H1 (cell line): Measurements from ENCODE around the gene TMPRSS3. TPM values are rescaled to one million over a fixed set of nuclear protein-coding genes. Genes with fewer than 3 reads are reported as not detected.

Experiments
- CTCF ChIA-PET: fragments of 300-600 bp; sonication (Branson Sonifier 250); formaldehyde crosslinking; loops from one replicate; lab custom pipeline; 2021; ENCODE audit not compliant: partially characterized antibody; lab: Charles Lee
- POLR2A ChIA-PET: fragments of 300-600 bp; sonication (Branson Sonifier 250); formaldehyde crosslinking; loops from one replicate; lab custom pipeline; 2021; ENCODE audit warnings: inconsistent platforms; ENCODE audit not compliant: partially characterized antibody; lab: Charles Lee
- DNase-seq, 2 experiments: peaks; one replicate each; pipeline versions ENCODE4 v3.0.0 to v3.0.0-alpha.2; 2010 to 2022; ENCODE audit warnings: low spot score in 2 of 2, low read depth in 1 of 2, mixed read lengths in 1 of 2
- FAIRE-seq: peaks from 2 replicates; lab custom pipeline; 2011; peaks lifted over from hg19 to GRCh38; lab: Jason Lieb, UNC
- H2AFZ ChIP-seq: 2 replicates; pipeline ENCODE4 v1.8.1; 2012; ENCODE audit warnings: low read length, inconsistent platforms
- H2AK5ac ChIP-seq: 2 replicates; pipeline ENCODE4 v1.6.1; 2013; ENCODE audit warnings: low read depth, low read length
- H2BK120ac ChIP-seq: replicated peaks from 2 replicates; pipeline ENCODE3; 2013; ENCODE audit warnings: low read depth, low read length, inconsistent platforms
- H2BK12ac ChIP-seq: 2 replicates; pipeline ENCODE4 v1.6.1; 2013; ENCODE audit warnings: low read depth, low read length
- H2BK15ac ChIP-seq: 2 replicates; pipeline ENCODE4 v1.6.1; 2013; ENCODE audit warnings: low read length
- H2BK20ac ChIP-seq: 2 replicates; pipeline ENCODE4 v1.6.1; 2013; ENCODE audit warnings: low read length
- H2BK5ac ChIP-seq: 2 replicates; pipeline ENCODE4 v1.6.1; 2013; ENCODE audit warnings: low read depth, low read length
- H3K14ac ChIP-seq: 2 replicates; pipeline ENCODE4 v1.6.1; 2013; ENCODE audit warnings: inconsistent platforms; ENCODE audit not compliant: insufficient read length
- H3K18ac ChIP-seq: 2 replicates; pipeline ENCODE4 v1.6.1; 2013; ENCODE audit warnings: low read length; ENCODE audit errors: extremely low read depth
- H3K23ac ChIP-seq: 2 replicates; pipeline ENCODE4 v1.6.1; 2013; ENCODE audit warnings: inconsistent platforms; ENCODE audit not compliant: insufficient read length
- H3K23me2 ChIP-seq: 2 replicates; pipeline ENCODE4 v1.6.1; 2013; ENCODE audit warnings: low read depth, low read length
- H3K27ac ChIP-seq: 2 replicates; pipeline ENCODE4 v1.6.1; 2011; ENCODE audit warnings: low read depth, low read length, inconsistent platforms
- H3K27me3 ChIP-seq, 4 experiments: replicated peaks in 1 of 4; 1 replicate in 1 of 4; 2 replicates in 3 of 4; pipeline versions ENCODE4 v1.6.1 to v1.8.1; 2011 to 2013; ENCODE audit warnings: low read length in 3 of 4, mild to moderate bottlenecking in 3 of 4, inconsistent platforms in 2 of 4, mixed read lengths in 2 of 4, moderate library complexity in 1 of 4; ENCODE audit not compliant: control insufficient read depth in 3 of 4, insufficient read depth in 3 of 4; ENCODE audit errors: extremely low read depth in 1 of 4
- H3K36me3 ChIP-seq, 4 experiments: 2 replicates each; pipeline versions ENCODE4 v1.6.1 to v1.8.1; 2011 to 2013; ENCODE audit warnings: mild to moderate bottlenecking in 4 of 4, low read length in 3 of 4, moderate library complexity in 2 of 4, control low read depth in 1 of 4, inconsistent platforms in 1 of 4; ENCODE audit not compliant: insufficient read depth in 4 of 4, control insufficient read depth in 2 of 4
- H3K4ac ChIP-seq: replicated peaks from 2 replicates; pipeline ENCODE3; 2013; ENCODE audit warnings: low read length, low read depth, mixed read lengths, inconsistent platforms; ENCODE audit not compliant: insufficient read length
- H3K4me1 ChIP-seq, 4 experiments: replicated peaks in 1 of 4; 1 replicate in 1 of 4; 2 replicates in 3 of 4; pipeline versions ENCODE4 v1.6.1 to v1.8.1; 2011 to 2013; ENCODE audit warnings: low read length in 3 of 4, inconsistent platforms in 2 of 4, mixed read lengths in 1 of 4; ENCODE audit not compliant: insufficient read depth in 4 of 4, control insufficient read depth in 3 of 4
- H3K4me2 ChIP-seq, 2 experiments: 2 replicates each; pipeline versions ENCODE4 v1.6.1 to v1.8.1; 2011 to 2013; ENCODE audit warnings: low read depth in 2 of 2, low read length in 2 of 2, control low read depth in 1 of 2, inconsistent platforms in 1 of 2, mild to moderate bottlenecking in 1 of 2; ENCODE audit not compliant: insufficient read depth in 1 of 2
- H3K4me3 ChIP-seq, 4 experiments: fragments of 200-600, 300-600 bp in 1 of 4; sonication (generic), shearing (Covaris generic), sonication (Bioruptor Twin) in 1 of 4; 2 replicates each; pipeline versions ENCODE4 v1.5.1 to v1.8.1; 2011 to 2016; ENCODE audit warnings: low read length in 4 of 4, low read depth in 3 of 4, control low read depth in 2 of 4, inconsistent platforms in 2 of 4, mild to moderate bottlenecking in 2 of 4, mixed read lengths in 1 of 4, moderate library complexity in 1 of 4; ENCODE audit not compliant: insufficient read depth in 2 of 4; ENCODE audit errors: extremely low read depth in 1 of 4
- H3K56ac ChIP-seq: replicated peaks from 2 replicates; pipeline ENCODE3; 2013; ENCODE audit warnings: low read depth, mild to moderate bottlenecking, mixed read lengths, low read length, inconsistent platforms; ENCODE audit not compliant: insufficient read length
- H3K79me1 ChIP-seq: 2 replicates; pipeline ENCODE4 v1.6.1; 2013; ENCODE audit warnings: low read depth, low read length, control low read depth
- H3K79me2 ChIP-seq, 2 experiments: 2 replicates each; pipeline versions ENCODE4 v1.6.1 to v1.8.1; 2012 to 2013; ENCODE audit warnings: low read length in 2 of 2, mild to moderate bottlenecking in 2 of 2, inconsistent platforms in 1 of 2; ENCODE audit not compliant: insufficient read depth in 2 of 2, control insufficient read depth in 1 of 2
- H3K9ac ChIP-seq, 4 experiments: replicated peaks in 1 of 4; 1 replicate in 1 of 4; 2 replicates in 3 of 4; pipeline versions ENCODE4 v1.6.1 to v1.8.1; 2011 to 2013; ENCODE audit warnings: low read depth in 3 of 4, low read length in 3 of 4, control low read depth in 2 of 4, mild to moderate bottlenecking in 2 of 4, moderate library complexity in 2 of 4, inconsistent platforms in 1 of 4; ENCODE audit errors: extremely low read depth in 1 of 4
- H3K9me3 ChIP-seq, 2 experiments: 2 replicates each; pipeline versions ENCODE4 v1.6.1 to v1.8.1; 2012 to 2013; ENCODE audit warnings: mild to moderate bottlenecking in 2 of 2, moderate library complexity in 2 of 2, control low read depth in 1 of 2, inconsistent platforms in 1 of 2, low read depth in 1 of 2, low read length in 1 of 2, mixed read lengths in 1 of 2; ENCODE audit not compliant: insufficient read depth in 2 of 2
- H4K20me1 ChIP-seq, 2 experiments: replicated peaks in 1 of 2; 2 replicates each; pipeline versions ENCODE3 to v1.8.1; 2011 to 2013; ENCODE audit warnings: inconsistent platforms in 2 of 2, low read length in 2 of 2, mild to moderate bottlenecking in 1 of 2; ENCODE audit not compliant: insufficient read depth in 2 of 2, control insufficient read depth in 1 of 2
- H4K5ac ChIP-seq: 2 replicates; pipeline ENCODE4 v1.6.1; 2013; ENCODE audit warnings: low read length, low read depth, mixed read lengths, inconsistent platforms; ENCODE audit not compliant: insufficient read length
- H4K8ac ChIP-seq: 2 replicates; pipeline ENCODE4 v1.8.0; 2013; ENCODE audit warnings: mild to moderate bottlenecking, moderate library complexity, low read length, inconsistent platforms; ENCODE audit not compliant: insufficient read depth; ENCODE audit errors: extremely low read depth
- H4K91ac ChIP-seq: replicated peaks from 2 replicates; pipeline ENCODE3; 2013; ENCODE audit warnings: low read length, mixed read lengths, inconsistent platforms; ENCODE audit not compliant: insufficient read length
- CBX5 ChIP-seq: fragments of 300-800, 300-1000 bp; sonication (generic); IDR thresholded peaks from 2 replicates; pipeline ENCODE4 v1.7.1; 2016; ENCODE audit warnings: antibody characterized with exemption, low read length, low read depth
- CREB1 ChIP-seq: IDR thresholded peaks from 2 replicates; pipeline ENCODE4 v1.6.1; 2012; ENCODE audit warnings: inconsistent platforms
- CTBP2 ChIP-seq: IDR thresholded peaks from 2 replicates; pipeline ENCODE4 v1.7.0; 2011; ENCODE audit warnings: borderline replicate concordance, mild to moderate bottlenecking, moderate library complexity, mixed read lengths, low read length; ENCODE audit not compliant: insufficient read depth, insufficient read length
- JUN ChIP-seq: IDR thresholded peaks from 2 replicates; pipeline ENCODE4 v1.6.1; 2011; ENCODE audit warnings: low read depth, mild to moderate bottlenecking, improper control_type of control experiment, low read length
- KDM1A ChIP-seq: fragments of 200-600, 300-600 bp; sonication (generic); IDR thresholded peaks from 2 replicates; pipeline ENCODE4 v1.7.1; 2016; ENCODE audit warnings: mild to moderate bottlenecking, low read length, borderline replicate concordance
- KDM5A ChIP-seq: fragments of 200-600 bp; IDR thresholded peaks from 2 replicates; pipeline ENCODE4 v1.7.1; 2012; ENCODE audit warnings: mild to moderate bottlenecking, low read length, inconsistent platforms, mixed read lengths
- RNF2 ChIP-seq: fragments of 200-900, 300-1000 bp; sonication (generic); IDR thresholded peaks from 2 replicates; pipeline ENCODE4 v1.7.1; 2016; ENCODE audit warnings: borderline replicate concordance, low read depth, mild to moderate bottlenecking, antibody characterized with exemption, low read length; ENCODE audit not compliant: poor library complexity, severe bottlenecking; ENCODE audit errors: missing control alignments
- SAP30 ChIP-seq: fragments of 300-600 bp; sonication (generic); IDR thresholded peaks from 2 replicates; pipeline ENCODE4 v1.7.1; 2012; ENCODE audit warnings: low read length, moderate library complexity, mild to moderate bottlenecking, inconsistent platforms; ENCODE audit not compliant: insufficient read depth, insufficient replicate concordance
- SIRT6 ChIP-seq: IDR thresholded peaks from one replicate; pipeline ENCODE4 v1.7.1; 2012; ENCODE audit warnings: low read length, inconsistent platforms
- SP4 ChIP-seq: IDR thresholded peaks from 2 replicates; pipeline ENCODE4 v1.6.1; 2012; ENCODE audit warnings: low read length, inconsistent platforms
- SUZ12 ChIP-seq: fragments of 200-600 bp; sonication (generic); IDR thresholded peaks from 2 replicates; pipeline ENCODE4 v1.6.1; 2012; ENCODE audit warnings: mild to moderate bottlenecking, inconsistent platforms, low read length, moderate library complexity, mixed read lengths
- WGBS, 2 experiments: shearing (Covaris generic) in 1 of 2; methylation state at CpG; one replicate each; pipeline versions ENCODE4 v1.1.6 to v1.1.7; 2013 to 2015; ENCODE audit warnings: low lambda C conversion rate in 2 of 2, mixed read lengths in 2 of 2, inconsistent platforms in 1 of 2, low coverage in 1 of 2, missing lambda C conversion rate in 1 of 2; ENCODE audit not compliant: insufficient replicate concordance in 2 of 2, insufficient coverage in 1 of 2, insufficient read length in 1 of 2; ENCODE audit errors: extremely low coverage in 1 of 2, missing lambda C conversion rate in 1 of 2; 5-methylcytosine and 5-hydroxymethylcytosine counted together
- polyA plus RNA-seq, 7 experiments: library from polyadenylated mRNA; depleted of rRNA in 3 of 7; stranded (reverse) in 5 of 7; unstranded in 2 of 7; fragments of >200 nt in 5 of 7; fragments of 200-250 nt in 2 of 7; gene quantifications; 1 replicate in 5 of 7; 2 replicates in 1 of 7; 4 replicates in 1 of 7; pipeline versions ENCODE4 v1.2.1 to v1.2.3, GENCODE V29; 2011 to 2013; ENCODE audit warnings: missing spikeins in 2 of 7, mixed read lengths in 2 of 7
- total RNA-seq: library from RNA; stranded (reverse); fragmentation: NEBNext Ultra II Directional; extraction: Animal tissue kit (Norgen Biotek cat#: 25700); gene quantifications from 2 replicates; pipeline ENCODE4 v1.2.1, GENCODE V29; 2021
- TF ChIP-seq, protein P1 (sequence below): IDR thresholded peaks from 2 replicates; pipeline ENCODE4 v1.6.1; 2011; ENCODE audit warnings: low read length, improper control_type of control experiment

Gene TMPRSS3
- total and polyA plus RNA-seq, 2 of the 8 experiments (the other 6 are each of a cell fraction or from before 2014, with no cell fraction given), result 0.38 TPM; not detected in 1

DNA sequence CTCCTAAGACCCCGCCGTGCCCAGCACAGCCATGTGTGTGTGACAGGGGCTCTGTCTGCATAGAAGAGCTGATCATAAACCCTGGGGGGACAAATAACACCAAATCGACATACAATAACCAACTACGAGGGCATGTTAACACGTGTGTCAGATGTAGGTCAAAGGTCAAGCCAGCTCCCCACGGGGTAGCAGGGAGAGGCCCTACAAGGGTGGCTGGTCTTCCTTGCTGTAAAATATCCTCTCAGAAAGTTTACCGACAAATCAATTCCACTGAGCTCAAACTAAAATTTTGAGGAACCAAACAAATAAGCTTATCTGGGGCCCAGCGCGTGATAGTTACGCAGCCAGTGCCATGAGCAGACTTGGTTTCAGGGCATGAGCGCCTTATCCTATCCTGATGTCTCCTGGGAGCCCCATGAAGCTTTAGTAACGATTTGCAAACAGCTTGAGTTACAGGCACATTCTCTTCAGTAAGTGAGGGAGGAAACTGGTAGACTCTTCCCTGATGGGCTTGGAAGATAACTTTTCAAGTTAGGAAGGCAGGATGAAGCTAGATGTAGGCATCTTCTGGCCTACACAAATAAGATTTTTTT lies 2.7 kb upstream of the TMPRSS3 start:
- Histone ChIP-seq H2BK5ac (no peak overlapping the region), H2AK5ac (no peak overlapping the region), H3K79me1 (no peaks in the 10 kb centered on the region), H2BK12ac (no peak overlapping the region), H3K56ac (no peak overlapping the region), H2BK20ac (no peak overlapping the region), H3K36me3 (no peaks in the 10 kb centered on the region), H3K79me2 (no peaks in the 10 kb centered on the region), H3K4me1 (peaks cover 0 to 4% (median 0%) of the 10 kb centered on the region in 4 experiments; a peak in 1 of 7 replicates), H3K14ac (no peak overlapping the region), H2AFZ (no peak overlapping the region), H4K5ac (no peak overlapping the region), H2BK15ac (no peak overlapping the region), H3K4ac (no peak overlapping the region), H3K9ac (no peak overlapping the region), H3K27me3 (no peaks in the 10 kb centered on the region), H2BK120ac (no peak overlapping the region), H4K20me1 (no peaks in the 10 kb centered on the region), H3K4me2 (no peak overlapping the region), H3K27ac (no peak overlapping the region), H3K18ac (no peak overlapping the region), H3K4me3 (no peak overlapping the region), H4K91ac (no peak overlapping the region), H3K23me2 (no peaks in the 10 kb centered on the region), H4K8ac (no peak overlapping the region), H3K23ac (no peak overlapping the region), H3K9me3 (peaks cover 3 to 7% of the 10 kb centered on the region in 2 experiments; a peak in 2 of 4 replicates)
- CTCF ChIA-PET, result interaction anchor here (0.6 to 2.1 kb wide), 11 partner anchors 9 to 989 kb away, joined by 3 to 7 read pairs (median 3); no protein-coding TSS in a partner anchor
- WGBS, 2 experiments, result 86% methylated on average over 12 of the region's 12 CpGs; no CpG with 5 or more reads in 1 of the 2 experiments
- no peak for DNase-seq
- no peak for FAIRE-seq
- POLR2A ChIA-PET, result no interaction called here
- no peak for TF ChIP-seq CTBP2
- TF ChIP-seq JUN, result no peak
- no peak for TF ChIP-seq SIRT6
- no peak for TF ChIP-seq SAP30
- TF ChIP-seq CBX5, result no peak
- TF ChIP-seq CREB1, result no peak
- TF ChIP-seq, protein P1, sequence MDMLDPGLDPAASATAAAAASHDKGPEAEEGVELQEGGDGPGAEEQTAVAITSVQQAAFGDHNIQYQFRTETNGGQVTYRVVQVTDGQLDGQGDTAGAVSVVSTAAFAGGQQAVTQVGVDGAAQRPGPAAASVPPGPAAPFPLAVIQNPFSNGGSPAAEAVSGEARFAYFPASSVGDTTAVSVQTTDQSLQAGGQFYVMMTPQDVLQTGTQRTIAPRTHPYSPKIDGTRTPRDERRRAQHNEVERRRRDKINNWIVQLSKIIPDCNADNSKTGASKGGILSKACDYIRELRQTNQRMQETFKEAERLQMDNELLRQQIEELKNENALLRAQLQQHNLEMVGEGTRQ, result no peak
- TF ChIP-seq KDM5A, result no peak
- TF ChIP-seq SUZ12, result no peak
- TF ChIP-seq KDM1A, result no peak
- no peak for TF ChIP-seq RNF2
- no peak for TF ChIP-seq SP4
